Astrocyte (in vitro differentiated cells and primary cell): Measurements from ENCODE around the gene MYZAP. TPM values are rescaled to one million over a fixed set of nuclear protein-coding genes. Genes with fewer than 3 reads are reported as not detected.
"Not testable (repeated sequence)": the region's sequence is repeated elsewhere in the genome, so short reads cannot be mapped to it uniquely, and the experiment has no call there.

Experiments used
- DNase-seq: peaks from one replicate; pipeline ENCODE4 v3.0.0-alpha.2; 2010; ENCODE audit warnings: low read depth
- FAIRE-seq: peaks from 2 replicates; lab custom pipeline; 2011; peaks lifted over from hg19 to GRCh38; lab: Jason Lieb, UNC
- H2AFZ ChIP-seq: 2 replicates; pipeline ENCODE4 v1.6.0; 2012; ENCODE audit warnings: low read depth, low read length, inconsistent platforms
- H3K27ac ChIP-seq: 2 replicates; pipeline ENCODE4 v1.5.1; 2011; ENCODE audit warnings: low read depth, low read length, inconsistent platforms
- H3K27me3 ChIP-seq: 2 replicates; pipeline ENCODE4 v1.6.0; 2011; ENCODE audit warnings: low read length, inconsistent platforms; ENCODE audit not compliant: insufficient read depth
- H3K36me3 ChIP-seq: 2 replicates; pipeline ENCODE4 v1.5.1; 2011; ENCODE audit warnings: low read length, inconsistent platforms; ENCODE audit not compliant: insufficient read depth
- H3K4me1 ChIP-seq: 2 replicates; pipeline ENCODE4 v1.5.1; 2011; ENCODE audit warnings: low read length, inconsistent platforms; ENCODE audit not compliant: insufficient read depth
- H3K4me2 ChIP-seq: 2 replicates; pipeline ENCODE4 v1.6.0; 2012; ENCODE audit warnings: low read length, inconsistent platforms
- H3K4me3 ChIP-seq: 2 replicates; pipeline ENCODE4 v1.5.1; 2011; ENCODE audit warnings: low read depth, mild to moderate bottlenecking, low read length, inconsistent platforms; ENCODE audit not compliant: insufficient read depth
- H3K79me2 ChIP-seq: 2 replicates; pipeline ENCODE4 v1.6.0; 2012; ENCODE audit warnings: mild to moderate bottlenecking, low read length, inconsistent platforms; ENCODE audit not compliant: insufficient read depth
- H3K9ac ChIP-seq: 2 replicates; pipeline ENCODE4 v1.6.0; 2012; ENCODE audit warnings: mild to moderate bottlenecking, low read length, inconsistent platforms
- H3K9me3 ChIP-seq: 2 replicates; pipeline ENCODE4 v1.5.1; 2012; ENCODE audit warnings: low read depth, mild to moderate bottlenecking, low read length, inconsistent platforms; ENCODE audit not compliant: insufficient read depth
- H4K20me1 ChIP-seq: 2 replicates; pipeline ENCODE4 v1.6.0; 2012; ENCODE audit warnings: low read length, inconsistent platforms; ENCODE audit not compliant: insufficient read depth
- H3K27ac Mint-ChIP-seq: one replicate; pipeline ENCODE4 v1.8.0; 2021; ENCODE audit warnings: mild to moderate bottlenecking, mixed read lengths; ENCODE audit not compliant: unreplicated experiment
- H3K27me3 Mint-ChIP-seq: one replicate; pipeline ENCODE4 v1.8.0; 2021; ENCODE audit warnings: low read depth, mixed read lengths; ENCODE audit not compliant: unreplicated experiment
- H3K36me3 Mint-ChIP-seq: one replicate; pipeline ENCODE4 v1.8.0; 2021; ENCODE audit warnings: low read depth, mixed read lengths; ENCODE audit not compliant: unreplicated experiment
- H3K4me1 Mint-ChIP-seq: one replicate; pipeline ENCODE4 v1.8.0; 2021; ENCODE audit warnings: low read depth, mixed read lengths; ENCODE audit not compliant: unreplicated experiment
- H3K4me3 Mint-ChIP-seq: one replicate; pipeline ENCODE4 v1.8.0; 2021; ENCODE audit warnings: mild to moderate bottlenecking, moderate library complexity, mixed read lengths; ENCODE audit not compliant: unreplicated experiment
- H3K9me3 Mint-ChIP-seq: one replicate; pipeline ENCODE4 v1.8.0; 2021; ENCODE audit warnings: mild to moderate bottlenecking, mixed read lengths; ENCODE audit not compliant: unreplicated experiment
- EZH2 ChIP-seq: IDR thresholded peaks from 2 replicates; pipeline ENCODE4 v1.6.1; 2012; ENCODE audit warnings: mild to moderate bottlenecking, low read length, inconsistent platforms; ENCODE audit not compliant: insufficient read depth
- total RNA-seq: library from RNA; stranded (reverse); gene quantifications from 2 replicates; pipeline ENCODE4 v1.2.1, GENCODE V29; 2021
- TF ChIP-seq, protein P1 (sequence below): IDR thresholded peaks from 2 replicates; pipeline ENCODE4 v1.5.1; 2011; ENCODE audit warnings: low read depth, mild to moderate bottlenecking, inconsistent platforms, low read length, moderate library complexity; ENCODE audit not compliant: insufficient read depth

Gene MYZAP
- total RNA-seq, 1 donor from 2014 or later: 0.41 TPM

- FAIRE-seq (no peak), DNase-seq (no peak)
- Histone ChIP-seq H3K27me3 (no peaks in the 10 kb centered on the region), H4K20me1 (no peaks in the 10 kb centered on the region), H2AFZ (no peak overlapping the region), H3K9me3 (no peaks in the 10 kb centered on the region), H3K9ac (no peak overlapping the region), H3K27ac (no peak overlapping the region), H3K4me1 (peaks cover 16% of the 10 kb centered on the region), H3K36me3 (no peaks in the 10 kb centered on the region), H3K4me3 (no peak overlapping the region), H3K4me2 (no peak overlapping the region), H3K79me2 (no peaks in the 10 kb centered on the region)
- TF ChIP-seq, protein P1, sequence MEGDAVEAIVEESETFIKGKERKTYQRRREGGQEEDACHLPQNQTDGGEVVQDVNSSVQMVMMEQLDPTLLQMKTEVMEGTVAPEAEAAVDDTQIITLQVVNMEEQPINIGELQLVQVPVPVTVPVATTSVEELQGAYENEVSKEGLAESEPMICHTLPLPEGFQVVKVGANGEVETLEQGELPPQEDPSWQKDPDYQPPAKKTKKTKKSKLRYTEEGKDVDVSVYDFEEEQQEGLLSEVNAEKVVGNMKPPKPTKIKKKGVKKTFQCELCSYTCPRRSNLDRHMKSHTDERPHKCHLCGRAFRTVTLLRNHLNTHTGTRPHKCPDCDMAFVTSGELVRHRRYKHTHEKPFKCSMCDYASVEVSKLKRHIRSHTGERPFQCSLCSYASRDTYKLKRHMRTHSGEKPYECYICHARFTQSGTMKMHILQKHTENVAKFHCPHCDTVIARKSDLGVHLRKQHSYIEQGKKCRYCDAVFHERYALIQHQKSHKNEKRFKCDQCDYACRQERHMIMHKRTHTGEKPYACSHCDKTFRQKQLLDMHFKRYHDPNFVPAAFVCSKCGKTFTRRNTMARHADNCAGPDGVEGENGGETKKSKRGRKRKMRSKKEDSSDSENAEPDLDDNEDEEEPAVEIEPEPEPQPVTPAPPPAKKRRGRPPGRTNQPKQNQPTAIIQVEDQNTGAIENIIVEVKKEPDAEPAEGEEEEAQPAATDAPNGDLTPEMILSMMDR: no peak
- TF ChIP-seq EZH2: no peak
- Mint-ChIP-seq H3K9me3 (no peaks in the 10 kb centered on the region), H3K27me3 (peaks cover 4% of the 10 kb centered on the region), H3K4me3 (no peak overlapping the region), H3K4me1 (no peaks in the 10 kb centered on the region), H3K27ac (no peak overlapping the region), H3K36me3 (no peaks in the 10 kb centered on the region)
Measured at GRCh38 chr15:57611938-57612337, 20.2 kb downstream of the MYZAP start.

DNA sequence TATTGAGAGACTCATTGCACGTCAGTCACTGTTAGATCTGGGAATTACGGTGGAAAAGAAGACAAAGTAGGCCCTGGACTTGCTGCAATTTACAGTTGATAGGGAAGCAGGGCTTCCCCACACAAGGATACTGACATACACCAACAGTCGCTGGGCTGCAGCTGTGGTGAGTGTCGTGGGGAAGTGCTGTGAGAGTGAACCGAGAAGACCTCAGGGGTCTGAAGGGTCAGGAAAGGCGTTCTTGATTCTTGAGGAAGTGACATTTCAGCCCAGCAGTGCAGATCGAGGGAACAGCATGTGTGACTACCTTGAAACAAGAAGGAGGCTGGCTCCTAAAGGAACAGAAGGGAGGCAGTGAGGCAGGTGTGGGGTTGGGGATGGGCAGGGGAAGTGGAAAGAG, 22.5 kb downstream of the MYZAP start:
- Mint-ChIP-seq H3K9me3 (no peaks in the 10 kb centered on the region), H3K36me3 (no peaks in the 10 kb centered on the region), H3K27ac (no peak overlapping the region), H3K27me3 (peaks cover 9% of the 10 kb centered on the region), H3K4me3 (no peak overlapping the region), H3K4me1 (no peaks in the 10 kb centered on the region)
- DNase-seq: no peak
- Histone ChIP-seq H4K20me1 (no peaks in the 10 kb centered on the region), H3K4me1 (peaks cover 10% of the 10 kb centered on the region), H3K27ac (no peak overlapping the region), H3K9ac (no peak overlapping the region), H2AFZ (no peak overlapping the region), H3K4me2 (no peak overlapping the region), H3K4me3 (no peak overlapping the region), H3K27me3 (no peaks in the 10 kb centered on the region), H3K9me3 (no peaks in the 10 kb centered on the region), H3K36me3 (no peaks in the 10 kb centered on the region), H3K79me2 (no peaks in the 10 kb centered on the region)
- TF ChIP-seq, protein P1: no peak
- TF ChIP-seq EZH2: no peak
- no peak for FAIRE-seq

DNA sequence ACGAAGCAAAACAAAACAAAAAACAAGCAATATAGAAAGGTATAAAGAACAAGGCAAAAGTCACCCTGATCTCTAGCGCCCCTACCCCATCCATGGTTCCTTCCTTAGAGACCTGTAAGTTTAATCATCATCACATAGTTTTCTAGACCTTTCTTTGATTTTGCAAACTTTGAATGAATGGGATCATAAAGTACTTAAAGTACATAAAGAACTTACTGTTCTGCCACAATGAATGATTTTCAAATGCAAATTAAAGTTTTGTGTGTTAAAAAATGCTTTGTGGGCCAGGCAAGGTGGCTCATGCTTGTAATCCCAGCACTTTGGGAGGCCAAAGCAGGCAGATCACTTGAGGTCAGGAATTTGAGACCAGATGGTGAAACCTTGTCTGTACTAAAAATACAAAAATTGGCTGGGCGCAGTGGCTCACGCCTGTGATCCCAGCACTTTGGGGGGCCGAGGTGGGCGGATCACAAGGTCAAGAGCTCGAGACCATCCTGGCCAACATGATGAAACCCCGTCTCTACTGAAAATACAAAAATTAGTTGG, 24.3 kb downstream of the MYZAP start:
- not testable (repeated sequence) for H3K79me2 ChIP-seq, H3K27ac Mint-ChIP-seq, H3K4me2 ChIP-seq, H3K9ac ChIP-seq, H3K36me3 Mint-ChIP-seq, H3K27ac ChIP-seq, H2AFZ ChIP-seq, H3K9me3 ChIP-seq, DNase-seq, H3K4me1 Mint-ChIP-seq, H3K27me3 ChIP-seq, FAIRE-seq, H3K36me3 ChIP-seq, H3K27me3 Mint-ChIP-seq, H3K9me3 Mint-ChIP-seq, H4K20me1 ChIP-seq, H3K4me1 ChIP-seq, H3K4me3 Mint-ChIP-seq, H3K4me3 ChIP-seq
